Nephron (organoid): ENCODE data around the gene PLCB2.

ENCODE experiments used
- H3K27ac Mint-ChIP-seq, 3 experiments: 2 replicates each; pipeline ENCODE4 v1.8.0; 2020; ENCODE audit warnings: mixed read lengths in 3 of 3, mild to moderate bottlenecking in 2 of 3, moderate library complexity in 1 of 3
- H3K27me3 Mint-ChIP-seq: 2 replicates; pipeline ENCODE4 v1.8.0; 2021; ENCODE audit warnings: low read depth, mild to moderate bottlenecking, moderate library complexity, mixed read lengths
- H3K36me3 Mint-ChIP-seq: 2 replicates; pipeline ENCODE4 v1.8.0; 2020; ENCODE audit warnings: low read depth, mixed read lengths
- H3K4me1 Mint-ChIP-seq: 2 replicates; pipeline ENCODE4 v1.8.0; 2020; ENCODE audit warnings: mixed read lengths
- H3K4me3 Mint-ChIP-seq, 3 experiments: 2 replicates each; pipeline ENCODE4 v1.8.0; 2020; ENCODE audit warnings: mild to moderate bottlenecking in 3 of 3, mixed read lengths in 3 of 3, moderate library complexity in 2 of 3
- H3K9me3 Mint-ChIP-seq: 2 replicates; pipeline ENCODE4 v1.8.0; 2020; ENCODE audit warnings: mixed read lengths
- CTCF ChIP-seq, 3 experiments: fragments of 200-600 bp; sonication (generic); IDR thresholded peaks; one replicate each; pipeline ENCODE4 v1.5.0; 2021; ENCODE audit warnings: antibody characterized with exemption in 3 of 3; ENCODE audit not compliant: unreplicated experiment in 3 of 3

The PLCB2 gene

GRCh38 chr15:40239404-40239692 is 68.4 kb downstream of the PLCB2 start:
- Mint-ChIP-seq H3K9me3 (no peaks in the 10 kb centered on the region), H3K36me3 (no peaks in the 10 kb centered on the region), H3K27ac (peak overlapping the region in 1 of 3 experiments; percentile 14), H3K27me3 (peaks cover 31% of the 10 kb centered on the region), H3K4me1 (peaks cover 11% of the 10 kb centered on the region), H3K4me3 (peak overlapping the region; percentile 61 to 71 (median 63))
- TF ChIP-seq CTCF (IDR thresholded peaks at IDR 0.05; ENCODE audit: unreplicated experiment in 3 of 3): no peak

- H3K4me3 Mint-ChIP-seq: peak within 1 kb of the TSS; percentile 61 to 71 (median 65)
- peaks cover 11% of the 10 kb centered on the region for H3K4me1 Mint-ChIP-seq
- no peak for TF ChIP-seq CTCF (IDR thresholded peaks at IDR 0.05; ENCODE audit: unreplicated experiment in 3 of 3)
- H3K9me3 Mint-ChIP-seq: no peaks in the 10 kb centered on the region
- H3K27ac Mint-ChIP-seq: peak within 1 kb of the TSS in 2 of 3 experiments; percentile 14 to 29
- H3K27me3 Mint-ChIP-seq: peaks cover 31% of the 10 kb centered on the region
- no peaks in the 10 kb centered on the region for H3K36me3 Mint-ChIP-seq
Observed at GRCh38 chr15:40238532-40239403, 69.0 kb downstream of the PLCB2 start, which contains the start of gene PAK6. TSS of gene PAK6 (plus strand) at chr15:40239063. CDS start at chr15:40264786, 25,723 bp downstream.
